Measurements from ENCODE around the gene C3orf70. TPM values are rescaled to one million over a fixed set of nuclear protein-coding genes. Genes with fewer than 3 reads are reported as not detected.

Gene C3orf70, protein sequence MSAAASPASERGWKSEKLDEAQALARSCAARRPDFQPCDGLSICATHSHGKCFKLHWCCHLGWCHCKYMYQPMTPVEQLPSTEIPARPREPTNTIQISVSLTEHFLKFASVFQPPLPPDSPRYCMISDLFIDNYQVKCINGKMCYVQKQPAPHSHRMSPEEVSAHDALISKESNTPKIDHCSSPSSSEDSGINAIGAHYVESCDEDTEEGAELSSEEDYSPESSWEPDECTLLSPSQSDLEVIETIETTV
- total RNA-seq, result 10 to 100 TPM; 13.9 to 16.4 (median 14.8) TPM

- peak in 2 of 3 donors; percentile 55 to 60 for TF ChIP-seq POLR2AphosphoS5 (IDR thresholded peaks at IDR 0.05)
- peak; percentile 35 for TF ChIP-seq POLR2A (IDR thresholded peaks at IDR 0.05)
- TF ChIP-seq CTCF (IDR thresholded peaks at IDR 0.05), result no peak
- WGBS, 2 donors (ENCODE audit: low coverage in 1 of 2), result 0% methylated on average over 63 of the region's 113 CpGs; no CpG with 5 or more reads in 1 of the 2 donors
- Histone ChIP-seq H3K9me3 (no peaks in the 10 kb centered on the region), H3K4me3 (peak within 1 kb of the TSS; percentile 53 to 84 (median 67)), H3K36me3 (no peaks in the 10 kb centered on the region), H3K4me1 (peaks cover 0 to 13% (median 7%) of the 10 kb centered on the region in 4 donors), H3K27me3 (peaks cover 4% of the 10 kb centered on the region), H3K27ac (peak within 1 kb of the TSS; percentile 81 to 95 (median 89))
- intact Hi-C loops (cut with DNase I; ENCODE audit: low total_unique reads) (no loop called here), in situ Hi-C loops (cut with MboI; ENCODE audit: low pct_ligation_motif_present in 1 of 4, low pct_unique_long_range_greater_than_20kb in 1 of 4, low sequenced_read_pairs in 3 of 4) (no loop called here)
- peak; percentile 69 for DNase-seq
Observed at GRCh38 chr3:185152410-185153170, at the start of gene C3orf70. TSS of gene C3orf70 (minus strand) at chr3:185153060. CDS start at chr3:185152823, 237 bp downstream.

- Histone ChIP-seq H3K36me3 (peaks cover 0 to 15% (median 0%) of the 10 kb centered on the region in 4 donors), H3K9me3 (no peaks in the 10 kb centered on the region), H3K4me3 (no peak overlapping the region), H3K27me3 (no peaks in the 10 kb centered on the region), H3K4me1 (no peaks in the 10 kb centered on the region), H3K27ac (no peak overlapping the region)
- WGBS, 2 donors (ENCODE audit: low coverage in 1 of 2), result 88 to 94% methylated on average over 4 to 5 of the region's 5 CpGs
- no peak for DNase-seq
- TF ChIP-seq CTCF (IDR thresholded peaks at IDR 0.05) (no peak), EP300 (IDR thresholded peaks at IDR 0.05; ENCODE audit: low read depth) (no peak), POLR2A (IDR thresholded peaks at IDR 0.05) (no peak), POLR2AphosphoS5 (IDR thresholded peaks at IDR 0.05) (no peak)
- intact Hi-C loops (cut with DNase I; ENCODE audit: low total_unique reads) (no loop called here), in situ Hi-C loops (cut with MboI; ENCODE audit: low pct_ligation_motif_present in 1 of 4, low pct_unique_long_range_greater_than_20kb in 1 of 4, low sequenced_read_pairs in 3 of 4) (no loop called here)
Observed at GRCh38 chr3:185200639-185201038, 47.8 kb upstream of the C3orf70 start.

DNA sequence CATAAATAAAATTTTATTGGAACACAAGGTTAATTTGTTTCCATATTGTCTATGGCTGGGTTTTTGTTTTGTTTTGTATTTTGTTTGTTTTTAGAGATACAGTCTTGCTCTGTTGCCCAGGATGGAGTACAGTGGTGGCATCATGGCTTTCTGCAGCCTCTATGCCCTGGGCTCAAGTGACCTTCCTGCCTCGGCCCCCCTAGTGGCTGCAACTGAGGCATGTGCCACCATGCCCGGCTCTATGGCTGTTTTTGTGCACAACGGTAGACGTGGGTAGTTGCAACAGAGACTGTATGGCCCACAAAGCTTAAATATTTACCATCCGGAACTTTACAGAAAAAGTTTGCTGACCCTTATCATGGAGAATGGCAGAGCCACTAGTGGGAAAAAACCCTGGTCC is 46.8 kb upstream of the C3orf70 start:
- H3K36me3 ChIP-seq, result peaks cover 0 to 15% (median 0%) of the 10 kb centered on the region in 4 donors
- no peaks in the 10 kb centered on the region for H3K9me3 ChIP-seq
- 94% methylated on average over 5 of the region's 5 CpGs; no CpG with 5 or more reads in 1 of the 2 donors for WGBS, 2 donors (ENCODE audit: low coverage in 1 of 2)
- intact Hi-C loops (cut with DNase I; ENCODE audit: low total_unique reads), result no loop called here
- no peak overlapping the region for H3K4me3 ChIP-seq
- H3K27ac ChIP-seq, result no peak overlapping the region
- no peaks in the 10 kb centered on the region for H3K27me3 ChIP-seq
- in situ Hi-C loops (cut with MboI; ENCODE audit: low pct_ligation_motif_present in 1 of 4, low pct_unique_long_range_greater_than_20kb in 1 of 4, low sequenced_read_pairs in 3 of 4), result loop anchor here in 3 of 4 donors (25.0 kb wide), 1 partner anchor 312 kb away; no protein-coding TSS in a partner anchor
- H3K4me1 ChIP-seq, result no peaks in the 10 kb centered on the region
- TF ChIP-seq EP300 (IDR thresholded peaks at IDR 0.05; ENCODE audit: low read depth) (no peak), CTCF (IDR thresholded peaks at IDR 0.05) (no peak), POLR2AphosphoS5 (IDR thresholded peaks at IDR 0.05) (no peak), POLR2A (IDR thresholded peaks at IDR 0.05) (no peak)
- DNase-seq, result no peak

DNA sequence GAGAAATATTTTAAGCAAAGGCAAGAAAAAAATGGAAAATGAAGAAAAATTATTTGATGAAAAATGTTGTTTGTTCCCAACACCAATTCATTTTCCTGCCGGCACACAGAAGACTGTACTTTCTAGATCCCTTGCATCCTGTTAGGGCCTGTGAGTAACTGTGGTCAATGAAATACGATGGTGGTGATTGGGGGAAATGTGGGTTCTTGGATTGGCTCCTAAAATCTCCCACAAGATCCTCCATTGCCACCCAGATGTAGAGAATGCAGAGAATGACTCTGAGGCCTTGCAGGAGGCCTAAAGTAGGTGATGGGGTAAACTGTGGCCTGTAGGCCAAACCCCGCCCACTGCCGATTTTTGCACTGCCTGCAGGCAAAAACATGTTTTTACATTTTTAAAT is 46.3 kb upstream of the C3orf70 start:
- no peaks in the 10 kb centered on the region for H3K4me1 ChIP-seq
- 90 to 91% methylated on average over 4 of the region's 4 CpGs for WGBS, 2 donors (ENCODE audit: low coverage in 1 of 2)
- TF ChIP-seq CTCF (IDR thresholded peaks at IDR 0.05) (no peak), POLR2A (IDR thresholded peaks at IDR 0.05) (no peak), POLR2AphosphoS5 (IDR thresholded peaks at IDR 0.05) (no peak), EP300 (IDR thresholded peaks at IDR 0.05; ENCODE audit: low read depth) (no peak)
- in situ Hi-C loops (cut with MboI; ENCODE audit: low pct_ligation_motif_present in 1 of 4, low pct_unique_long_range_greater_than_20kb in 1 of 4, low sequenced_read_pairs in 3 of 4), result loop anchor here in 3 of 4 donors (25.0 kb wide), 1 partner anchor 312 kb away; no protein-coding TSS in a partner anchor
- H3K9me3 ChIP-seq, result no peaks in the 10 kb centered on the region
- H3K27me3 ChIP-seq, result no peaks in the 10 kb centered on the region
- peaks cover 0 to 15% (median 0%) of the 10 kb centered on the region in 4 donors for H3K36me3 ChIP-seq
- intact Hi-C loops (cut with DNase I; ENCODE audit: low total_unique reads), result no loop called here
- H3K27ac ChIP-seq, result no peak overlapping the region
- DNase-seq, result no peak
- H3K4me3 ChIP-seq, result no peak overlapping the region
